NB4 (cell line): Measurements from ENCODE around the gene ADCY5.

Experiments
- POLR2A ChIP-seq: IDR thresholded peaks from 2 replicates; pipeline ENCODE4 v1.6.1; 2011; ENCODE audit warnings: mild to moderate bottlenecking; ENCODE audit not compliant: insufficient read length; ENCODE audit errors: extremely low read depth
- TF ChIP-seq, protein P1 (sequence below): IDR thresholded peaks from one replicate; pipeline ENCODE4 v1.5.1; 2012; ENCODE audit warnings: low read depth, low read length
- TF ChIP-seq, protein P2 (sequence below): IDR thresholded peaks from 2 replicates; pipeline ENCODE4 v1.6.1; 2011; ENCODE audit warnings: low read depth, low read length

DNA sequence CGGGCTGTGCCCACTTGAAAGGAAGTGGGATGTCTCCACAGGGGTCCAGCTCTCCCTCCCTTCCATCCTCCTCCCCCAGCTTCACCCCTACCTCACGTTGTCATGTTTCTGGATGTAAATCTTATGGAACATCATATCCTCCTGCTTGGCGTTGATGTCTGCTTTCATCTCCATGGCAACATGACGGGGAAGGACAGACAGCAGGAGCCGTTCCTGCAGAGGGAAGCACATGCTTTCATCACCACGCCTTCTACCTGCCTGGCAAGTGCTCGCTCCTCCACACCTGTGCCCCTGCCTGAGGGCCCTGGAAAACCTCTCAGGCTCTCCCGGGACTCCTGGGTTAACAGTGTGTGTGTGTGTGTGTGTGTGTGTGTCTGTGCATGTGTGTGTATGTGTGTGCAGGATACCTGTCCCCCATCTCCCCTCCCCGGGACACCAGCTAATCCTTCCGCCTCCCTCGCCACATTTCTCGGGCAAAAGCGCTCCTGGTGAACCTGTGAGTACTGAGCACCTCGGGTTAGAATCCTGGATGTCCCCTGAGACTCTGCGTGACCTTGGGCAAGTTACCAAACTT, 101.1 kb downstream of the ADCY5 start:
- TF ChIP-seq, protein P1, sequence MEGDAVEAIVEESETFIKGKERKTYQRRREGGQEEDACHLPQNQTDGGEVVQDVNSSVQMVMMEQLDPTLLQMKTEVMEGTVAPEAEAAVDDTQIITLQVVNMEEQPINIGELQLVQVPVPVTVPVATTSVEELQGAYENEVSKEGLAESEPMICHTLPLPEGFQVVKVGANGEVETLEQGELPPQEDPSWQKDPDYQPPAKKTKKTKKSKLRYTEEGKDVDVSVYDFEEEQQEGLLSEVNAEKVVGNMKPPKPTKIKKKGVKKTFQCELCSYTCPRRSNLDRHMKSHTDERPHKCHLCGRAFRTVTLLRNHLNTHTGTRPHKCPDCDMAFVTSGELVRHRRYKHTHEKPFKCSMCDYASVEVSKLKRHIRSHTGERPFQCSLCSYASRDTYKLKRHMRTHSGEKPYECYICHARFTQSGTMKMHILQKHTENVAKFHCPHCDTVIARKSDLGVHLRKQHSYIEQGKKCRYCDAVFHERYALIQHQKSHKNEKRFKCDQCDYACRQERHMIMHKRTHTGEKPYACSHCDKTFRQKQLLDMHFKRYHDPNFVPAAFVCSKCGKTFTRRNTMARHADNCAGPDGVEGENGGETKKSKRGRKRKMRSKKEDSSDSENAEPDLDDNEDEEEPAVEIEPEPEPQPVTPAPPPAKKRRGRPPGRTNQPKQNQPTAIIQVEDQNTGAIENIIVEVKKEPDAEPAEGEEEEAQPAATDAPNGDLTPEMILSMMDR, result no peak
- no peak for TF ChIP-seq POLR2A
- TF ChIP-seq, protein P2, sequence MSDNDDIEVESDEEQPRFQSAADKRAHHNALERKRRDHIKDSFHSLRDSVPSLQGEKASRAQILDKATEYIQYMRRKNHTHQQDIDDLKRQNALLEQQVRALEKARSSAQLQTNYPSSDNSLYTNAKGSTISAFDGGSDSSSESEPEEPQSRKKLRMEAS, result no peak
